ENCODE measurements around the gene GALE.

Gene GALE

GRCh38 chr1:23779826-23780371 lies 20.7 kb downstream of the GALE start:
- no peak overlapping the region for H3K4me3 ChIP-seq (ENCODE audit: low read depth, low read length)
- no peak for TF ChIP-seq CTCF (IDR thresholded peaks at IDR 0.05; ENCODE audit: low read depth, low read length)
- in situ Hi-C loops (cut with HindIII; ENCODE audit: low sequenced_read_pairs) = no loop called here
- DNase-seq (ENCODE audit: low read depth, low spot score) = peak; percentile 59

- no peak for TF ChIP-seq CTCF (IDR thresholded peaks at IDR 0.05; ENCODE audit: low read depth, low read length)
- in situ Hi-C loops (cut with HindIII; ENCODE audit: low sequenced_read_pairs) = no loop called here
- peak; percentile 83 for DNase-seq (ENCODE audit: low read depth, low spot score)
- H3K4me3 ChIP-seq (ENCODE audit: low read depth, low read length) = peak within 1 kb of the TSS; percentile 64
Measured at GRCh38 chr1:23777979-23778814, 22.4 kb downstream of the GALE start, which contains the start of gene PITHD1. Gene PITHD1, plus strand, starts transcription at chr1:23778418. Its CDS starts 98 bp downstream, at chr1:23778516.

GRCh38 chr1:23776217-23776616 lies 24.3 kb downstream of the GALE start:
- DNase-seq (ENCODE audit: low read depth, low spot score) = no peak
- in situ Hi-C loops (cut with HindIII; ENCODE audit: low sequenced_read_pairs) = no loop called here
- no peak for TF ChIP-seq CTCF (IDR thresholded peaks at IDR 0.05; ENCODE audit: low read depth, low read length)
- H3K4me3 ChIP-seq (ENCODE audit: low read depth, low read length) = no peak overlapping the region

GRCh38 chr1:23774174-23774880 lies 26.2 kb downstream of the GALE start:
- in situ Hi-C loops (cut with HindIII; ENCODE audit: low sequenced_read_pairs) = no loop called here
- no peak overlapping the region for H3K4me3 ChIP-seq (ENCODE audit: low read depth, low read length)
- no peak for TF ChIP-seq CTCF (IDR thresholded peaks at IDR 0.05; ENCODE audit: low read depth, low read length)
- DNase-seq (ENCODE audit: low read depth, low spot score) = no peak

GRCh38 chr1:23772854-23773242 lies 27.7 kb downstream of the GALE start:
- DNase-seq (ENCODE audit: low read depth, low spot score) = no peak
- no peak overlapping the region for H3K4me3 ChIP-seq (ENCODE audit: low read depth, low read length)
- in situ Hi-C loops (cut with HindIII; ENCODE audit: low sequenced_read_pairs) = no loop called here
- no peak for TF ChIP-seq CTCF (IDR thresholded peaks at IDR 0.05; ENCODE audit: low read depth, low read length)

GRCh38 chr1:23772049-23772853 lies 28.3 kb downstream of the GALE start:
- peak; percentile 99 for TF ChIP-seq CTCF (IDR thresholded peaks at IDR 0.05; ENCODE audit: low read depth, low read length)
- in situ Hi-C loops (cut with HindIII; ENCODE audit: low sequenced_read_pairs) = no loop called here
- H3K4me3 ChIP-seq (ENCODE audit: low read depth, low read length) = no peak overlapping the region
- peak; percentile 79 for DNase-seq (ENCODE audit: low read depth, low spot score)
